A673 (cell line): ENCODE results near the gene FGF14. TPM values are rescaled to one million over a fixed set of nuclear protein-coding genes. Genes with fewer than 3 reads are reported as not detected.

ENCODE experiments used
- BruUV-seq: library from RNA; stranded (reverse); fragments of 400-500 nt; replicated peaks from 2 replicates; lab custom pipeline; 2021; lab: Mats Ljungman, UMichigan
- CTCF ChIA-PET: fragments of 300-600 bp; sonication (Branson Sonifier 250); formaldehyde crosslinking; loops from one replicate; lab custom pipeline; 2022; ENCODE audit warnings: antibody characterized with exemption; lab: Charles Lee
- POLR2A ChIA-PET: fragments of 300-600 bp; sonication (Branson Sonifier 250); formaldehyde crosslinking; loops from one replicate; lab custom pipeline; 2022; ENCODE audit warnings: antibody characterized with exemption; ENCODE audit not compliant: low non-redundant PET; lab: Charles Lee
- DNase-seq: peaks from one replicate; pipeline ENCODE4 v3.0.0-alpha.2; 2015; ENCODE audit warnings: low spot score
- H3K27ac ChIP-seq: fragments of 200-600 bp; sonication (generic); 2 replicates; pipeline ENCODE4 v1.5.1; 2016; ENCODE audit warnings: mixed run types, low read depth, mild to moderate bottlenecking, mixed read lengths, antibody characterized with exemption, low read length; ENCODE audit not compliant: poor library complexity, severe bottlenecking
- H3K27me3 ChIP-seq: fragments of 200-600 bp; sonication (generic); replicated peaks from 2 replicates; pipeline ENCODE4 v1.6.1; 2017; ENCODE audit warnings: mixed run types, low read depth, mild to moderate bottlenecking, mixed read lengths, antibody characterized with exemption, low read length; ENCODE audit not compliant: insufficient read depth, poor library complexity
- H3K36me3 ChIP-seq: fragments of 200-600 bp; sonication (generic); 2 replicates; pipeline ENCODE4 v1.6.1; 2016; ENCODE audit warnings: mixed run types, mild to moderate bottlenecking, mixed read lengths, antibody characterized with exemption, low read length; ENCODE audit not compliant: insufficient read depth, poor library complexity, severe bottlenecking
- H3K4me1 ChIP-seq: fragments of 200-600 bp; sonication (generic); 2 replicates; pipeline ENCODE4 v1.6.1; 2017; ENCODE audit warnings: mixed run types, mild to moderate bottlenecking, mixed read lengths, antibody characterized with exemption, low read length; ENCODE audit not compliant: insufficient read depth, poor library complexity, severe bottlenecking
- H3K4me3 ChIP-seq: fragments of 200-600 bp; sonication (generic); 2 replicates; pipeline ENCODE4 v1.5.1; 2016; ENCODE audit warnings: low read depth, mixed run types, mild to moderate bottlenecking, mixed read lengths, low read length; ENCODE audit not compliant: poor library complexity, severe bottlenecking
- H3K9me3 ChIP-seq: fragments of 200-600 bp; sonication (generic); 2 replicates; pipeline ENCODE4 v1.6.1; 2016; ENCODE audit warnings: mixed run types, low read depth, mild to moderate bottlenecking, mixed read lengths, antibody characterized with exemption, low read length; ENCODE audit not compliant: poor library complexity, severe bottlenecking
- EZH2 ChIP-seq: fragments of 200-600 bp; sonication (generic); IDR thresholded peaks from 2 replicates; pipeline ENCODE4 v1.6.1; 2017; ENCODE audit warnings: borderline replicate concordance, low read depth, mild to moderate bottlenecking, mixed read lengths, antibody characterized with exemption, low read length; ENCODE audit not compliant: poor library complexity, severe bottlenecking
- intact Hi-C: fragments of 100-400 bp; cut with micrococcal nuclease; formaldehyde crosslinking; loops from one replicate; pipeline ENCODE4 v1.10.0; 2022; ENCODE audit not compliant: unreplicated experiment
- total RNA-seq: library from RNA; stranded (reverse); gene quantifications from 2 replicates; pipeline ENCODE4 v1.2.3, GENCODE V29; 2021
- TF ChIP-seq, protein P1 (sequence below): fragments of 300-800, 200-600 bp; sonication (generic); conservative IDR thresholded peaks from 2 replicates; pipeline ENCODE4 v1.5.1; 2017; ENCODE audit warnings: low read depth, mild to moderate bottlenecking, antibody characterized with exemption, low read length, moderate library complexity, mixed read lengths

The FGF14 gene
- total RNA-seq, 1 experiment from 2014 or later, result 19.7 TPM

DNA sequence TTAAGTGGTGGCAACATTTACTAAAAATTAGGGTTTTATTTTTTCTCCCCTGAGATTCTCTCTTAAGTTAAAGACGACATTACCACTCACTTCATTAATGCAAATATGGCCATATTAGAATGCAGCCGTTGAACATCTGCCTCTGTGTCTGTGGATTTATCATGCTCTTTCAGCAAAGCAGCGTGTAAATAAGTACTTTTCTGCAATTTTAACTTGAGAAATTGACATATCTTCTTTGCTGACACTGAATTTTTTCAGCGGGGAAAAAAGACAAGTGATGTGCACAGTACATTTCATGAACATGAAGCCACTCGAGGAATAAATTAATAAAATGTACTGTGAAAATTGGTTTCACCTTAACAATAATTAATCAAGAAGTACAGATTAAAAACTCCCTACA is 543.0 kb downstream of the FGF14 start:
- ChIA-PET CTCF (no interaction called here), POLR2A (no interaction called here)
- Histone ChIP-seq H3K9me3 (no peaks in the 10 kb centered on the region), H3K4me3 (no peak overlapping the region), H3K36me3 (no peaks in the 10 kb centered on the region), H3K27me3 (no peaks in the 10 kb centered on the region), H3K4me1 (no peaks in the 10 kb centered on the region), H3K27ac (no peak overlapping the region)
- no peak for DNase-seq
- BruUV-seq, result no TSS peak
- TF ChIP-seq, protein P1, sequence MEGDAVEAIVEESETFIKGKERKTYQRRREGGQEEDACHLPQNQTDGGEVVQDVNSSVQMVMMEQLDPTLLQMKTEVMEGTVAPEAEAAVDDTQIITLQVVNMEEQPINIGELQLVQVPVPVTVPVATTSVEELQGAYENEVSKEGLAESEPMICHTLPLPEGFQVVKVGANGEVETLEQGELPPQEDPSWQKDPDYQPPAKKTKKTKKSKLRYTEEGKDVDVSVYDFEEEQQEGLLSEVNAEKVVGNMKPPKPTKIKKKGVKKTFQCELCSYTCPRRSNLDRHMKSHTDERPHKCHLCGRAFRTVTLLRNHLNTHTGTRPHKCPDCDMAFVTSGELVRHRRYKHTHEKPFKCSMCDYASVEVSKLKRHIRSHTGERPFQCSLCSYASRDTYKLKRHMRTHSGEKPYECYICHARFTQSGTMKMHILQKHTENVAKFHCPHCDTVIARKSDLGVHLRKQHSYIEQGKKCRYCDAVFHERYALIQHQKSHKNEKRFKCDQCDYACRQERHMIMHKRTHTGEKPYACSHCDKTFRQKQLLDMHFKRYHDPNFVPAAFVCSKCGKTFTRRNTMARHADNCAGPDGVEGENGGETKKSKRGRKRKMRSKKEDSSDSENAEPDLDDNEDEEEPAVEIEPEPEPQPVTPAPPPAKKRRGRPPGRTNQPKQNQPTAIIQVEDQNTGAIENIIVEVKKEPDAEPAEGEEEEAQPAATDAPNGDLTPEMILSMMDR, result no peak
- intact Hi-C loops, result no loop called here

DNA sequence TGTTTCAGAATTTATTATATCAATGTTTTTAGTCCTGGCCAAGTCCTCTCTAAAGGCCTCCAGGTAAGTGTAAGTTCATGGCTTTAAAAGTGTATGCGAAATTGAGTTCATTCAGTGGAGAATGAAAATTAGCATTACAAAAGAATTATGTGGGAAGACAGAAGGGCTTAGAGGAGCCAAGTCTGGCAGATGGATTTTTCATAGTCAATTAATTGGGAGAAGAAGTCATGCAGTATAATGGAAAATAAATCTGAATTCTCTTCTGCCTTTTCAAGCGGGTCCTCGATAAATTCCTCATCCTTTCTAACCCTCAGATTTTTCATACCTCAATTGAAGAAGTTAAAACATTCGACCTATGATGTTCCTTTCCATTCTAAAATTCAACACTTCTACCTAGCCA is 555.1 kb downstream of the FGF14 start:
- Histone ChIP-seq H3K27me3 (no peaks in the 10 kb centered on the region), H3K4me1 (no peaks in the 10 kb centered on the region), H3K36me3 (no peaks in the 10 kb centered on the region), H3K4me3 (no peak overlapping the region), H3K9me3 (no peaks in the 10 kb centered on the region), H3K27ac (no peak overlapping the region)
- ChIA-PET CTCF (no interaction called here), POLR2A (no interaction called here)
- TF ChIP-seq EZH2, result no peak
- TF ChIP-seq, protein P1, result no peak
- BruUV-seq, result no TSS peak
- intact Hi-C loops, result no loop called here
- DNase-seq, result peak; percentile 10

DNA sequence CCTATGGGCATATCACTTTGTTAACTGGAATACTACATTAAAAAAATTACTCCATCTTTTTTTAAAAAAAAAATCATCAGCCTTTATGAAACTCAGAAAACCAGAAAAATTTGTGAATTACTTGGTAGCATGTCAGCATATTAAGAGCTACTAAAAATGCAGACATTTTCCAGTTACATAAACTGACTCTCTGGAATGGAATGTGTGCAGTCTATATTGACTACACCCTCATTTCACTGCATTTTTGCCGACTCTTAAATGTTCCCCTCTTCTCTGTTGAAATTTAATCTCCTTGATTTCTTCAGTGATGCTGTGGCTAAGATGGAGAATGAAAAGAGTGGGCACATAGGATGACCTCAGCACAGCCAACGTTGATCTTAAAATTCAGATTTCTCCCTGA is 555.6 kb downstream of the FGF14 start:
- Histone ChIP-seq H3K9me3 (no peaks in the 10 kb centered on the region), H3K4me3 (no peak overlapping the region), H3K36me3 (no peaks in the 10 kb centered on the region), H3K4me1 (no peaks in the 10 kb centered on the region), H3K27ac (no peak overlapping the region), H3K27me3 (no peaks in the 10 kb centered on the region)
- BruUV-seq, result no TSS peak
- POLR2A ChIA-PET, result no interaction called here
- peak; percentile 4 for DNase-seq
- CTCF ChIA-PET, result no interaction called here
- intact Hi-C loops, result no loop called here
- TF ChIP-seq, protein P1, result no peak
- TF ChIP-seq EZH2, result no peak
